ENCODE data around the gene LAG3. TPM values are rescaled to one million over a fixed set of nuclear protein-coding genes. Genes with fewer than 3 reads are reported as not detected.

The LAG3 gene
- total RNA-seq, 4 donors from 2014 or later, result not detected

DNA sequence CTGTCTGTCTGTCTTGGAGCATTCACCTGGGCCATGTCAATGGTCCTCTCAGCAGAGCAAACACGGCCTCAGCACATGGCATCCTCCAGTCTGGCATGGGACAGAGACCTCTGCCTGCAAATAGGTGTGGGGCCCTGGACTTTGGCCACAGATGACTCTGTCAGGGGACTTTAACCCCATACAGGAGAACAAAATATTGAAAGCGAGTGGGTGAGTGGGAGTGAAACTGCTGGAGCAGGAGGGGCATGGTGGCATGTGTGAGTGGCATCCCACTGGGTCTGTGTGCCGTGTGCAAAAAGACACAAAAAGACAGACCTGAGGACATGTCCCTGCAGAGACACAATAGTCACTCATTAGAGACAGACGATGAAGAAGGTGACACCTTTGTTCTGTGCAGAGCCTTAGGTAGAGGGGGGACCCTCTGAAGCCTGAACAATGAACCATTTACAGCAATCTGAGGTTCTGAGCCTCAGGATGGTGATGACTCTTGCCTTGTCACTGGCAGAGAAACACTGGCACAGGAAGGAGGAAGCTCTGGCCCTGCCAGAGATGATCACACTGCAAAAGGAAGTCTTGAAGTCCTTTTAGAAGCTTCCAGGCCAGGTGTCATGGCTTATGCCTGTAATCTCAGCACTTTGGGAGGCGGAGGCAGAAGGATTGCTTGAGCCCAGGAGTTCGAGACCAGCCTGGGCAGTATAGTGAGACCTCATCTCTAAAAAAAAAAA lies 7.5 kb downstream of the LAG3 start:
- TF ChIP-seq POLR2A (IDR thresholded peaks at IDR 0.05), result no peak
- ATAC-seq, result no peak
- intact Hi-C loops (cut with DNase I; ENCODE audit: low total_unique reads), result loop anchor here (1.0 to 2.0 kb wide), 4 partner anchors 27 to 163 kb away; partner anchors contain the start of gene MLF2

DNA sequence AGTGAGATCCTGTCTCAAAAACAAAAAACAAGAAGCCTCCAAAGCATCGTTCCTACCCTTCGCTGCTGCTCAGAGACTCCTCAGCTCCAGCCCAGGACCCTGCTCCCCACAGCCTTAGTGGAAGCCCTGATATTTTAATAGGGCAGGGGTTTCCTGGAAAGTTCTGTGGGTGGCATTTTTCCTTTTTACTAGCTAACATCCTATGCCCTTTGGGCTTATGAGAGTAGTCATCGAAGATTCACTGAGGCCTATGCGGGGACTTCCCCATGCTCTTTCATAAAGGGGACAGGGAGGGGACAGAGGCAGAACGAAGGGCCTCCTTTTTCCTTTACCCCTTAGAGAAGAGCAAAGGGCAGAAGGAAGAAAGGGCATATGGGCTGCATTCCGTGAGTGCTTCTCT lies 8.3 kb downstream of the LAG3 start:
- DNase-seq, result no peak
- intact Hi-C loops (cut with DNase I; ENCODE audit: low total_unique reads) (no loop called here), in situ Hi-C loops (cut with MboI; ENCODE audit: low sequenced_read_pairs in 4 of 4) (loop anchor here in 2 of 4 donors (5.0 kb wide), 2 partner anchors 38 to 43 kb away; no protein-coding TSS in a partner anchor)
- Histone ChIP-seq H3K27ac (no peak overlapping the region), H3K9me3 (no peaks in the 10 kb centered on the region), H3K27me3 (no peaks in the 10 kb centered on the region), H3K4me1 (peaks cover 9 to 10% of the 10 kb centered on the region in 2 donors), H3K4me3 (no peak overlapping the region), H3K36me3 (no peaks in the 10 kb centered on the region)
- TF ChIP-seq, protein P1, sequence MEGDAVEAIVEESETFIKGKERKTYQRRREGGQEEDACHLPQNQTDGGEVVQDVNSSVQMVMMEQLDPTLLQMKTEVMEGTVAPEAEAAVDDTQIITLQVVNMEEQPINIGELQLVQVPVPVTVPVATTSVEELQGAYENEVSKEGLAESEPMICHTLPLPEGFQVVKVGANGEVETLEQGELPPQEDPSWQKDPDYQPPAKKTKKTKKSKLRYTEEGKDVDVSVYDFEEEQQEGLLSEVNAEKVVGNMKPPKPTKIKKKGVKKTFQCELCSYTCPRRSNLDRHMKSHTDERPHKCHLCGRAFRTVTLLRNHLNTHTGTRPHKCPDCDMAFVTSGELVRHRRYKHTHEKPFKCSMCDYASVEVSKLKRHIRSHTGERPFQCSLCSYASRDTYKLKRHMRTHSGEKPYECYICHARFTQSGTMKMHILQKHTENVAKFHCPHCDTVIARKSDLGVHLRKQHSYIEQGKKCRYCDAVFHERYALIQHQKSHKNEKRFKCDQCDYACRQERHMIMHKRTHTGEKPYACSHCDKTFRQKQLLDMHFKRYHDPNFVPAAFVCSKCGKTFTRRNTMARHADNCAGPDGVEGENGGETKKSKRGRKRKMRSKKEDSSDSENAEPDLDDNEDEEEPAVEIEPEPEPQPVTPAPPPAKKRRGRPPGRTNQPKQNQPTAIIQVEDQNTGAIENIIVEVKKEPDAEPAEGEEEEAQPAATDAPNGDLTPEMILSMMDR (IDR thresholded peaks at IDR 0.05 in 4 of 5, conservative IDR thresholded peaks at IDR 0.05 in 1 of 5), result no peak
- TF ChIP-seq POLR2A (IDR thresholded peaks at IDR 0.05), result no peak
- ATAC-seq, result no peak

More for the DNA sequence above, 7.5 kb downstream of the LAG3 start:
- Histone ChIP-seq H3K36me3 (no peaks in the 10 kb centered on the region), H3K4me1 (peaks cover 9 to 10% of the 10 kb centered on the region in 2 donors), H3K27me3 (no peaks in the 10 kb centered on the region), H3K4me3 (no peak overlapping the region), H3K27ac (no peak overlapping the region), H3K9me3 (no peaks in the 10 kb centered on the region)
- DNase-seq, result no peak
- in situ Hi-C loops (cut with MboI; ENCODE audit: low sequenced_read_pairs in 4 of 4), result loop anchor here in 2 of 4 donors (5.0 kb wide), 2 partner anchors 38 to 43 kb away; no protein-coding TSS in a partner anchor

DNA sequence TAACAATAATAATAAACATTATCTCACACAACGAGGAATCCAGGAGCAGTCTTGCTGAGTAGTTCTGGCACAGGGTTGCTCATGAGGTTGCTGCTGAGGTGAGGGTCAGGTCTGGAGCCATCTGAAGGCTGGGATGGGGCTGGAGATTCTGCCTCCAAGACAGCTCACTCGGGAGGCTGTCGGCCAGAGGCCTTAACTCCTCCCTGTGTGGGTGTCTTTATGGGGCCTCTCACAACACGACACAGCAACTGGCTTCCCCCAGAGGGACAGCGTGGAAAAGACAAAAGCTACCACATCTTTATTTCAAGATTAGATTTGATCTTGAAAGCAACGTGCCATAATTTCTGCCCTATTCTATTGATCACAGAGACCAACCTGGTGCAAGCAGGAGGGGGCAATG lies 9.8 kb downstream of the LAG3 start:
- Histone ChIP-seq H3K4me3 (no peak overlapping the region), H3K27ac (no peak overlapping the region), H3K36me3 (no peaks in the 10 kb centered on the region), H3K9me3 (no peaks in the 10 kb centered on the region), H3K27me3 (no peaks in the 10 kb centered on the region), H3K4me1 (peaks cover 9 to 10% of the 10 kb centered on the region in 2 donors)
- intact Hi-C loops (cut with DNase I; ENCODE audit: low total_unique reads) (no loop called here), in situ Hi-C loops (cut with MboI; ENCODE audit: low sequenced_read_pairs in 4 of 4) (loop anchor here in 2 of 4 donors (5.0 kb wide), 2 partner anchors 40 to 45 kb away; no protein-coding TSS in a partner anchor)
- DNase-seq (no peak), ATAC-seq (no peak)
- TF ChIP-seq POLR2A (IDR thresholded peaks at IDR 0.05), result no peak
- TF ChIP-seq, protein P1 (IDR thresholded peaks at IDR 0.05 in 4 of 5, conservative IDR thresholded peaks at IDR 0.05 in 1 of 5), result no peak

DNA sequence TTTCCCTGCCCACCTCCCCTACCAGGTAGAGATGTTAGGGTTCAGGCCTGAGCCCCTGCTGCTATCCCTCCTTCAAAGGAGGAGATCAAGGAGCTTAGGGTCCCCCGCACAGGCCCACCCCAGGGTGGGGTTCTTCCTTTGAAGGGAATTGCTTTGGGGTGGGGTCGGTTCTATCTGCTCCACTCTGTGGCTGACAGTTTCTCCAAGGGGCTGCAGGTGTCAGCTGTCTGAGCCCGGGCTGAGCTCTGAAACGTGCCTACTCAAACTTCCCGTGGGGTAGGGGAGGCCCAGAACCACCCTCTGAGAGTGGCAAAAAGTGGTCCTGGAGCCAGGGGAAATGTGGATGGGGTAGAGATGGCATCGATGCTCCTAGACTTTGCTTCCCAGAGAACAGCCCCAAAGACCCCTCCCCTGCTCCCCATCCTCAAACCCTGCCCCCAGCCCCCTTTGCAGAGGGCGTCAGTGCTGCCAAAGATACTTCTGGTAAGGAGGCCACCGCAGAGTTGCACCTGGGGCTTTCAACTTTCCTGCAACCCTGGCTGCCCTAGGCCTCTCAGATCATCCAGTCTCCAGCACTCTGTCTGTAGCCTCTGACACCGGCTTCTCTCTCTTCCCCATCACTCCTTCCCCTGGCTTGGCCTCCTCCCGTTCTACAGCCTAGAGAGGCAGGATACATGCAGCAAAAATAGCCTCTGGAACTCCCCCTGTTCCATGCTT lies 10.7 kb downstream of the LAG3 start:
- intact Hi-C loops (cut with DNase I; ENCODE audit: low total_unique reads), result no loop called here
- no peak for ATAC-seq

More for the DNA sequence above, 10.7 kb downstream of the LAG3 start:
- no peaks in the 10 kb centered on the region for H3K9me3 ChIP-seq
- no peak for DNase-seq
- H3K4me1 ChIP-seq, result peaks cover 8% of the 10 kb centered on the region in 2 donors
- TF ChIP-seq, protein P1 (IDR thresholded peaks at IDR 0.05 in 4 of 5, conservative IDR thresholded peaks at IDR 0.05 in 1 of 5), result no peak
- no peak for TF ChIP-seq POLR2A (IDR thresholded peaks at IDR 0.05)
- H3K27ac ChIP-seq, result no peak overlapping the region
- H3K4me3 ChIP-seq, result no peak overlapping the region
- H3K27me3 ChIP-seq, result no peaks in the 10 kb centered on the region
- in situ Hi-C loops (cut with MboI; ENCODE audit: low sequenced_read_pairs in 4 of 4), result loop anchor here in 2 of 4 donors (5.0 kb wide), 2 partner anchors 41 to 46 kb away; no protein-coding TSS in a partner anchor
- H3K36me3 ChIP-seq, result no peaks in the 10 kb centered on the region
